HEK293 (cell line): ENCODE measurements around the gene RFLNA.

Experiments
- CTCF ChIA-PET: fragments of 350-600 bp; formaldehyde crosslinking; extraction: SDS; loops from one replicate; lab custom pipeline; 2021; ENCODE audit warnings: antibody characterized with exemption; lab: Yijun Ruan, JAX
- POLR2A ChIA-PET: fragments of 300-600 bp; formaldehyde crosslinking; extraction: SDS; loops from one replicate; lab custom pipeline; 2020; ENCODE audit warnings: antibody characterized with exemption, inconsistent platforms; lab: Yijun Ruan, JAX
- H3K27ac ChIP-seq: fragments of 200-500 bp; sonication (Bioruptor generic); 2 replicates; pipeline ENCODE4 v1.5.1; 2014; ENCODE audit warnings: low read depth, low read length, control low read depth, inconsistent platforms; ENCODE audit errors: extremely low read depth
- H3K36me3 ChIP-seq, 2 experiments: fragments of 200-500 bp in 1 of 2; sonication (Bioruptor generic) in 1 of 2; 1 replicate in 1 of 2; 2 replicates in 1 of 2; pipeline ENCODE4 v1.5.1; 2014 to 2017; ENCODE audit warnings: inconsistent platforms in 2 of 2, low read length in 2 of 2; ENCODE audit not compliant: control insufficient read depth in 2 of 2, insufficient read depth in 1 of 2
- H3K4me1 ChIP-seq: fragments of 200-500 bp; sonication (Bioruptor generic); 2 replicates; pipeline ENCODE4 v1.5.1; 2014; ENCODE audit warnings: mild to moderate bottlenecking, low read length, inconsistent platforms; ENCODE audit not compliant: control insufficient read depth, insufficient read depth
- H3K4me3 ChIP-seq: 2 replicates; pipeline ENCODE4 v1.5.1; 2011; ENCODE audit warnings: low read depth, mild to moderate bottlenecking, control low read depth, low read length, moderate library complexity
- H3K9me3 ChIP-seq: fragments of 200-500 bp; sonication (Bioruptor generic); 2 replicates; pipeline ENCODE4 v1.5.1; 2014; ENCODE audit warnings: low read depth, low read length, inconsistent platforms; ENCODE audit not compliant: control insufficient read depth, insufficient read depth
- KLF7 ChIP-seq: fragments of 450-650 bp; formaldehyde crosslinking; IDR thresholded peaks from 2 replicates; pipeline ENCODE4 v1.5.1; 2016; ENCODE audit warnings: missing biosample characterization, missing genetic modification characterization, borderline replicate concordance
- WT1 ChIP-seq: fragments of 450-650 bp; formaldehyde crosslinking; IDR thresholded peaks from 2 replicates; pipeline ENCODE4 v1.5.1; 2016; ENCODE audit warnings: missing biosample characterization, missing genetic modification characterization
- ZBTB21 ChIP-seq: fragments of 450-650 bp; formaldehyde crosslinking; IDR thresholded peaks from 2 replicates; pipeline ENCODE4 v1.5.1; 2017; ENCODE audit warnings: missing biosample characterization, missing genetic modification characterization
- ZFP37 ChIP-seq: fragments of 450-650 bp; formaldehyde crosslinking; IDR thresholded peaks from 2 replicates; pipeline ENCODE4 v1.5.1; 2016; ENCODE audit warnings: missing biosample characterization, missing genetic modification characterization
- ZFP41 ChIP-seq: fragments of 450-650 bp; formaldehyde crosslinking; IDR thresholded peaks from 2 replicates; pipeline ENCODE4 v1.5.1; 2016; ENCODE audit warnings: missing biosample characterization, missing genetic modification characterization, borderline replicate concordance
- ZNF112 ChIP-seq: fragments of 450-650 bp; formaldehyde crosslinking; IDR thresholded peaks from 2 replicates; pipeline ENCODE4 v1.5.0; 2017; ENCODE audit warnings: missing biosample characterization, missing genetic modification characterization
- ZNF530 ChIP-seq: fragments of 450-650 bp; formaldehyde crosslinking; IDR thresholded peaks from 2 replicates; pipeline ENCODE4 v1.5.1; 2016; ENCODE audit warnings: low read depth, missing biosample characterization, missing genetic modification characterization
- ZNF560 ChIP-seq: fragments of 450-650 bp; formaldehyde crosslinking; IDR thresholded peaks from 2 replicates; pipeline ENCODE4 v1.5.1; 2017; ENCODE audit warnings: missing biosample characterization, missing genetic modification characterization, borderline replicate concordance
- ZNF791 ChIP-seq: fragments of 450-650 bp; formaldehyde crosslinking; IDR thresholded peaks from 2 replicates; pipeline ENCODE4 v1.5.1; 2016; ENCODE audit warnings: missing biosample characterization, missing genetic modification characterization
- TF ChIP-seq, protein P1 (sequence below): fragments of 450-650 bp; formaldehyde crosslinking; IDR thresholded peaks from 2 replicates; pipeline ENCODE4 v1.5.1; 2017; ENCODE audit warnings: missing biosample characterization, missing genetic modification characterization
- TF ChIP-seq, protein P2 (sequence below): fragments of 450-650 bp; formaldehyde crosslinking; IDR thresholded peaks from 2 replicates; pipeline ENCODE4 v1.5.1; 2016; ENCODE audit warnings: missing biosample characterization, missing genetic modification characterization, low read depth
- TF ChIP-seq, protein P3 (sequence below): fragments of 450-650 bp; formaldehyde crosslinking; IDR thresholded peaks from 2 replicates; pipeline ENCODE4 v1.5.1; 2017; ENCODE audit warnings: missing biosample characterization, missing genetic modification characterization
- TF ChIP-seq, protein P4 (sequence below): fragments of 450-650 bp; formaldehyde crosslinking; IDR thresholded peaks from 2 replicates; pipeline ENCODE4 v1.5.1; 2016; ENCODE audit warnings: missing biosample characterization, missing genetic modification characterization, borderline replicate concordance

Gene RFLNA

DNA sequence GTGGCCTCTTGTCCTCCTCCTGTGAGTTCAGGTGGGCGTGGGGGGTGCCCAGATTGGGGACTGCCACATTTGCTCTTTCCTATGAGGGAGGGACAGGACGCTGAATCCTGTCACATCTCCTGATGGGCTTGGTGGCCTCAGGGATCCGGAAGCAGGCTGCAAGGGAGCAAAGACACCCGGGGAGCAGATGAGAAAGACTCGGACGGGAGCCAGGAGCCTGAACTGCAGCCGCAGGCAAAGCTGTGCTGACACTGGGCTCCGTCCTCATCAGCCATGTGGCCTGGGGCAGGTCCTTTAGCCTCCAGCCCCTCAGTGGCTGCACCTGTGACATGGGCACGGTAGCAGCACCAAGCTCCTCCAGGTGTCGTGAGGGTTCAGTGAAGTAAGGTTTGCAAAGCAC lies 40.8 kb upstream of the RFLNA start:
- TF ChIP-seq ZFP41 (tag by site-specific recombination), result no peak
- TF ChIP-seq, protein P1, sequence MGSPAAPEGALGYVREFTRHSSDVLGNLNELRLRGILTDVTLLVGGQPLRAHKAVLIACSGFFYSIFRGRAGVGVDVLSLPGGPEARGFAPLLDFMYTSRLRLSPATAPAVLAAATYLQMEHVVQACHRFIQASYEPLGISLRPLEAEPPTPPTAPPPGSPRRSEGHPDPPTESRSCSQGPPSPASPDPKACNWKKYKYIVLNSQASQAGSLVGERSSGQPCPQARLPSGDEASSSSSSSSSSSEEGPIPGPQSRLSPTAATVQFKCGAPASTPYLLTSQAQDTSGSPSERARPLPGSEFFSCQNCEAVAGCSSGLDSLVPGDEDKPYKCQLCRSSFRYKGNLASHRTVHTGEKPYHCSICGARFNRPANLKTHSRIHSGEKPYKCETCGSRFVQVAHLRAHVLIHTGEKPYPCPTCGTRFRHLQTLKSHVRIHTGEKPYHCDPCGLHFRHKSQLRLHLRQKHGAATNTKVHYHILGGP (tag by site-specific recombination), result no peak
- TF ChIP-seq, protein P2, sequence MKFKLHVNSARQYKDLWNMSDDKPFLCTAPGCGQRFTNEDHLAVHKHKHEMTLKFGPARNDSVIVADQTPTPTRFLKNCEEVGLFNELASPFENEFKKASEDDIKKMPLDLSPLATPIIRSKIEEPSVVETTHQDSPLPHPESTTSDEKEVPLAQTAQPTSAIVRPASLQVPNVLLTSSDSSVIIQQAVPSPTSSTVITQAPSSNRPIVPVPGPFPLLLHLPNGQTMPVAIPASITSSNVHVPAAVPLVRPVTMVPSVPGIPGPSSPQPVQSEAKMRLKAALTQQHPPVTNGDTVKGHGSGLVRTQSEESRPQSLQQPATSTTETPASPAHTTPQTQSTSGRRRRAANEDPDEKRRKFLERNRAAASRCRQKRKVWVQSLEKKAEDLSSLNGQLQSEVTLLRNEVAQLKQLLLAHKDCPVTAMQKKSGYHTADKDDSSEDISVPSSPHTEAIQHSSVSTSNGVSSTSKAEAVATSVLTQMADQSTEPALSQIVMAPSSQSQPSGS, result no peak
- no peak for TF ChIP-seq ZFP37 (tag by site-specific recombination)
- TF ChIP-seq WT1 (tag by site-specific recombination), result no peak
- no peak for TF ChIP-seq ZNF791 (tag by site-specific recombination)
- no peak for TF ChIP-seq ZNF560
- TF ChIP-seq, all 188 proteins: peak for 0
- ChIA-PET CTCF (no interaction called here), POLR2A (no interaction called here)
- no peaks in the 10 kb centered on the region for H3K9me3 ChIP-seq
- no peaks in the 10 kb centered on the region for H3K4me1 ChIP-seq
- H3K4me3 ChIP-seq, result no peak overlapping the region
- no peaks in the 10 kb centered on the region for H3K36me3 ChIP-seq
- no peak overlapping the region for H3K27ac ChIP-seq

DNA sequence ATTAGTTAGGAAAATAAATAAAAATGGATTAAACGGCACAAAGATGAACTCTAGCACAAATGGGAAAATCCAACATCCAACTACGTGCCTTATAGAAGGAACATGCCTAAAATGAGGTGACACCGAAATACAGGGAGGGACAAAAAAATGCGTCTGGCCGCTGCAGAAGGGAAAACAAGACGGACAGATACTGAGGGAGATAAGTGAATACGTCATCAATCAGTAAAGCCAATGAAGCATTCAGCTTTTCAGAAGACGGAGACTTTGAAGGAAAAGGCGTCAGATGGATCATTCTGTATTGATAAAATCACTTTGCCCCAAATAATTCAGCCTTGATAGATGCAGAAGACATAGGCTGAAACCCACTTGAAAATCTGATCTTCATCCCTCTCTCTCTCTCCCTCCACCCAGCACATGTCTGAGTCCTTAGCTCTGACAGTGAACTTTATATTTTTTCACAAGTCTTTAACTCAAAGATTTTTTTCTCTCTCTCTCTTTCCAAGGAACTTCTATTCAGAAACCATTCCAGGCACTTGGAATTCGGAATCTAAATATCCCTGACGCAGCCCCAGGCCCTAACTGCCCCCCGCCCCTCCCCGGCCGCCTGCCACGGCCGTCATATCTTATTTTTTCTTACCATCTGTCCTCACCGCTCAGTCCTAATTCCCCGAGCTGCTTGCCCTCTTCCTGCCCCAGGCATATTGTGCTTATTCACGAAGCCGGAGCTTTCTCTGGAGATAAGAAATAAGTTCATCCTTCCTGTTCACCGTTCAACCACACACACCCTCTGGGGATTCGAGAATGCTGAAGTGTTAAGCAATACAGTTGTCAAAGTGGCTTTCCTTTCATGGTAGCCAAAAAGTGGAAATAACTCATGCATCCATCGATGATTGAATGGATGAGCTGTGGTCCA lies 35.5 kb upstream of the RFLNA start:
- TF ChIP-seq, protein P3, sequence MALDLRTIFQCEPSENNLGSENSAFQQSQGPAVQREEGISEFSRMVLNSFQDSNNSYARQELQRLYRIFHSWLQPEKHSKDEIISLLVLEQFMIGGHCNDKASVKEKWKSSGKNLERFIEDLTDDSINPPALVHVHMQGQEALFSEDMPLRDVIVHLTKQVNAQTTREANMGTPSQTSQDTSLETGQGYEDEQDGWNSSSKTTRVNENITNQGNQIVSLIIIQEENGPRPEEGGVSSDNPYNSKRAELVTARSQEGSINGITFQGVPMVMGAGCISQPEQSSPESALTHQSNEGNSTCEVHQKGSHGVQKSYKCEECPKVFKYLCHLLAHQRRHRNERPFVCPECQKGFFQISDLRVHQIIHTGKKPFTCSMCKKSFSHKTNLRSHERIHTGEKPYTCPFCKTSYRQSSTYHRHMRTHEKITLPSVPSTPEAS (tag by site-specific recombination), result no peak
- no peak for TF ChIP-seq ZNF112 (tag by site-specific recombination)
- Histone ChIP-seq H3K27ac (no peak overlapping the region), H3K4me1 (no peaks in the 10 kb centered on the region), H3K9me3 (no peaks in the 10 kb centered on the region), H3K4me3 (no peak overlapping the region), H3K36me3 (no peaks in the 10 kb centered on the region)
- CTCF ChIA-PET, result interaction anchor here (0.6 to 0.7 kb wide), 2 partner anchors 267 to 978 kb away, joined by 3 read pairs; no protein-coding TSS in a partner anchor
- POLR2A ChIA-PET, result no interaction called here

DNA sequence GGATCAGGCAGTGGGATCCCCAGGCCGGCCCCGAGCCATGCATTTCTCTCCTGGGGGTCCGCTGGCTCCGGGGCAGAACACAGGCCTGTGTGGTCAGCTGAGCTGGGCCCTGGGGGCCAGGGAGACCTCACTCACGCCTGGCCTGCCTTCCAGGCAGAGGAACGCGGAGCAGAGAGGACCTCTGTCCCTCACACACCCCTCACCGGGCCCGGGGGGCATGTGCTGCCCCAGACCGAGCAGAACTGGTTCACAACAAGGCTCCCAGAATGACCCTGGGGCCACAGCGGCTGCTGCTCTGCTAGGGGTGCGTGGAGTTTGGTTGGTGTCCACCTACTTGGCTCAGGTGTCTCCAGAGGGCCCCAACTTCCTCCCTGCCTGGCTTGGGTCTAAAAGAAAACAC lies 33.0 kb upstream of the RFLNA start:
- Histone ChIP-seq H3K27ac (no peak overlapping the region), H3K4me1 (no peaks in the 10 kb centered on the region), H3K36me3 (no peaks in the 10 kb centered on the region), H3K9me3 (no peaks in the 10 kb centered on the region), H3K4me3 (no peak overlapping the region)
- POLR2A ChIA-PET, result interaction anchor here (0.6 kb wide), 1 partner anchor 37 kb away, joined by 3 read pairs; no protein-coding TSS in a partner anchor
- TF ChIP-seq, protein P4, sequence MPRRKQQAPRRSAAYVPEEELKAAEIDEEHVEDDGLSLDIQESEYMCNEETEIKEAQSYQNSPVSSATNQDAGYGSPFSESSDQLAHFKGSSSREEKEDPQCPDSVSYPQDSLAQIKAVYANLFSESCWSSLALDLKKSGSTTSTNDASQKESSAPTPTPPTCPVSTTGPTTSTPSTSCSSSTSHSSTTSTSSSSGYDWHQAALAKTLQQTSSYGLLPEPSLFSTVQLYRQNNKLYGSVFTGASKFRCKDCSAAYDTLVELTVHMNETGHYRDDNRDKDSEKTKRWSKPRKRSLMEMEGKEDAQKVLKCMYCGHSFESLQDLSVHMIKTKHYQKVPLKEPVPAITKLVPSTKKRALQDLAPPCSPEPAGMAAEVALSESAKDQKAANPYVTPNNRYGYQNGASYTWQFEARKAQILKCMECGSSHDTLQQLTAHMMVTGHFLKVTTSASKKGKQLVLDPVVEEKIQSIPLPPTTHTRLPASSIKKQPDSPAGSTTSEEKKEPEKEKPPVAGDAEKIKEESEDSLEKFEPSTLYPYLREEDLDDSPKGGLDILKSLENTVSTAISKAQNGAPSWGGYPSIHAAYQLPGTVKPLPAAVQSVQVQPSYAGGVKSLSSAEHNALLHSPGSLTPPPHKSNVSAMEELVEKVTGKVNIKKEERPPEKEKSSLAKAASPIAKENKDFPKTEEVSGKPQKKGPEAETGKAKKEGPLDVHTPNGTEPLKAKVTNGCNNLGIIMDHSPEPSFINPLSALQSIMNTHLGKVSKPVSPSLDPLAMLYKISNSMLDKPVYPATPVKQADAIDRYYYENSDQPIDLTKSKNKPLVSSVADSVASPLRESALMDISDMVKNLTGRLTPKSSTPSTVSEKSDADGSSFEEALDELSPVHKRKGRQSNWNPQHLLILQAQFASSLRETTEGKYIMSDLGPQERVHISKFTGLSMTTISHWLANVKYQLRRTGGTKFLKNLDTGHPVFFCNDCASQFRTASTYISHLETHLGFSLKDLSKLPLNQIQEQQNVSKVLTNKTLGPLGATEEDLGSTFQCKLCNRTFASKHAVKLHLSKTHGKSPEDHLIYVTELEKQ (tag by site-specific recombination), result no peak
- TF ChIP-seq ZBTB21 (tag by site-specific recombination), result no peak
- TF ChIP-seq ZNF530 (tag by site-specific recombination), result no peak
- no peak for TF ChIP-seq KLF7 (tag by site-specific recombination)
- CTCF ChIA-PET, result no interaction called here
